MM.1S (cell line): ENCODE data around the gene STARD9.

ENCODE experiments used
- DNase-seq: peaks from one replicate; pipeline ENCODE4 v3.0.0-alpha.2; 2015
- H2AFZ ChIP-seq: fragments of 300-600 bp; sonication (generic); 2 replicates; pipeline ENCODE4 v1.6.0; 2016; ENCODE audit warnings: antibody characterized with exemption, low read length
- H3F3A ChIP-seq: fragments of 300-600 bp; sonication (generic); 2 replicates; pipeline ENCODE4 v1.6.1; 2016; ENCODE audit warnings: mild to moderate bottlenecking, antibody characterized with exemption, low read length, moderate library complexity, mixed read lengths; ENCODE audit not compliant: insufficient read depth
- H3K27ac ChIP-seq: fragments of 300-600 bp; sonication (generic); 2 replicates; pipeline ENCODE4 v1.5.1; 2016; ENCODE audit warnings: mild to moderate bottlenecking, low read length
- H3K27me3 ChIP-seq: fragments of 300-600 bp; sonication (generic); replicated peaks from 2 replicates; pipeline ENCODE4 v1.6.0; 2016; ENCODE audit warnings: low read length; ENCODE audit not compliant: insufficient read depth
- H3K36me3 ChIP-seq: fragments of 300-600 bp; sonication (generic); replicated peaks from 2 replicates; pipeline ENCODE4 v1.6.1; 2016; ENCODE audit warnings: mild to moderate bottlenecking, low read length, mixed read lengths; ENCODE audit not compliant: insufficient read depth
- H3K4me1 ChIP-seq: fragments of 300-600 bp; sonication (generic); 2 replicates; pipeline ENCODE4 v1.6.1; 2016; ENCODE audit warnings: low read length, mixed read lengths
- H3K4me2 ChIP-seq: fragments of 300-600 bp; sonication (generic); 2 replicates; pipeline ENCODE4 v1.6.0; 2016; ENCODE audit warnings: low read depth, low read length
- H3K4me3 ChIP-seq: fragments of 300-600 bp; sonication (generic); 2 replicates; pipeline ENCODE4 v1.5.1; 2016; ENCODE audit warnings: low read length, mixed read lengths
- H3K79me2 ChIP-seq: fragments of 300-600 bp; sonication (generic); 2 replicates; pipeline ENCODE4 v1.6.1; 2016; ENCODE audit warnings: mixed run types, low read length, mixed read lengths
- H3K9ac ChIP-seq: fragments of 300-600 bp; sonication (generic); 2 replicates; pipeline ENCODE4 v1.6.1; 2016; ENCODE audit warnings: low read length, mixed read lengths
- H3K9me2 ChIP-seq: fragments of 300-600 bp; sonication (generic); replicated peaks from 2 replicates; pipeline ENCODE4 v1.6.1; 2016; ENCODE audit warnings: mild to moderate bottlenecking, low read length, mixed read lengths; ENCODE audit not compliant: insufficient read depth
- H3K9me3 ChIP-seq: fragments of 300-600 bp; sonication (generic); replicated peaks from 2 replicates; pipeline ENCODE4 v1.6.1; 2016; ENCODE audit warnings: mild to moderate bottlenecking, low read length, mixed read lengths; ENCODE audit not compliant: insufficient read depth
- H4K20me1 ChIP-seq: fragments of 300-600 bp; sonication (generic); 2 replicates; pipeline ENCODE4 v1.6.1; 2016; ENCODE audit warnings: mild to moderate bottlenecking, low read length, moderate library complexity, mixed read lengths; ENCODE audit not compliant: insufficient read depth
- EZH2 ChIP-seq: fragments of 300-600 bp; sonication (generic); optimal IDR thresholded peaks from 2 replicates; pipeline ENCODE3; 2017; ENCODE audit warnings: low read depth, mild to moderate bottlenecking, antibody characterized with exemption, low read length, mixed read lengths
- EZH2phosphoT487 ChIP-seq: fragments of 300-600 bp; sonication (generic); IDR thresholded peaks from 2 replicates; pipeline ENCODE4 v1.6.1; 2018; ENCODE audit warnings: antibody characterized with exemption, low read length
- TF ChIP-seq, protein P1 (sequence below): fragments of 300-600 bp; sonication (generic); IDR thresholded peaks from 2 replicates; pipeline ENCODE4 v1.5.1; 2016; ENCODE audit warnings: antibody characterized with exemption, low read length, mixed read lengths

The STARD9 gene

DNA sequence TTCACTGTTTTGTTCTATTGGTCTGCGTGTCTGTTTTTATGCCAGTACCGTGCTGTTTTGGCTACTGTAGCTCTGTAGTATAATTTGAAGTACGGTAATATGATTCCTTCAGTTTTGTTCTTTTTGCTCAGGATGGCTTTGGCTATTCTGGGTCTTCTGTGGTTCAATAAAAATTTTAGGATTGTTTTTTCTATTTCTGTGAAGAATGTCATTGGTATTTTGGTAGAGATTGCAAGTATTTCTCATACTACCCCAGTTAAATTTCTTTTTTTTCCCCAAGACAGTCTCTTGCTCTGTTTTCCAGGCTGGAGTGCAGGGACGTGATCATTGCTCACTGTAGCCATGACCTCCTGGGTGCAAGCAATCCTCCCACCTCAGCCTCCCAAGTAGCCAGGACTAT lies 53.4 kb downstream of the STARD9 start:
- H3K4me3 ChIP-seq: no peak overlapping the region
- no peaks in the 10 kb centered on the region for H3K9me2 ChIP-seq
- H3K4me2 ChIP-seq: no peak overlapping the region
- no peaks in the 10 kb centered on the region for H3K9me3 ChIP-seq
- no peaks in the 10 kb centered on the region for H3K4me1 ChIP-seq
- H3K79me2 ChIP-seq: peaks cover 25% of the 10 kb centered on the region
- H3K27ac ChIP-seq: no peak overlapping the region
- no peaks in the 10 kb centered on the region for H4K20me1 ChIP-seq
- no peaks in the 10 kb centered on the region for H3K36me3 ChIP-seq
- no peak overlapping the region for H2AFZ ChIP-seq
- DNase-seq: no peak
- TF ChIP-seq, protein P1, sequence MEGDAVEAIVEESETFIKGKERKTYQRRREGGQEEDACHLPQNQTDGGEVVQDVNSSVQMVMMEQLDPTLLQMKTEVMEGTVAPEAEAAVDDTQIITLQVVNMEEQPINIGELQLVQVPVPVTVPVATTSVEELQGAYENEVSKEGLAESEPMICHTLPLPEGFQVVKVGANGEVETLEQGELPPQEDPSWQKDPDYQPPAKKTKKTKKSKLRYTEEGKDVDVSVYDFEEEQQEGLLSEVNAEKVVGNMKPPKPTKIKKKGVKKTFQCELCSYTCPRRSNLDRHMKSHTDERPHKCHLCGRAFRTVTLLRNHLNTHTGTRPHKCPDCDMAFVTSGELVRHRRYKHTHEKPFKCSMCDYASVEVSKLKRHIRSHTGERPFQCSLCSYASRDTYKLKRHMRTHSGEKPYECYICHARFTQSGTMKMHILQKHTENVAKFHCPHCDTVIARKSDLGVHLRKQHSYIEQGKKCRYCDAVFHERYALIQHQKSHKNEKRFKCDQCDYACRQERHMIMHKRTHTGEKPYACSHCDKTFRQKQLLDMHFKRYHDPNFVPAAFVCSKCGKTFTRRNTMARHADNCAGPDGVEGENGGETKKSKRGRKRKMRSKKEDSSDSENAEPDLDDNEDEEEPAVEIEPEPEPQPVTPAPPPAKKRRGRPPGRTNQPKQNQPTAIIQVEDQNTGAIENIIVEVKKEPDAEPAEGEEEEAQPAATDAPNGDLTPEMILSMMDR: no peak
- no peaks in the 10 kb centered on the region for H3F3A ChIP-seq
- no peaks in the 10 kb centered on the region for H3K27me3 ChIP-seq
- no peak overlapping the region for H3K9ac ChIP-seq

DNA sequence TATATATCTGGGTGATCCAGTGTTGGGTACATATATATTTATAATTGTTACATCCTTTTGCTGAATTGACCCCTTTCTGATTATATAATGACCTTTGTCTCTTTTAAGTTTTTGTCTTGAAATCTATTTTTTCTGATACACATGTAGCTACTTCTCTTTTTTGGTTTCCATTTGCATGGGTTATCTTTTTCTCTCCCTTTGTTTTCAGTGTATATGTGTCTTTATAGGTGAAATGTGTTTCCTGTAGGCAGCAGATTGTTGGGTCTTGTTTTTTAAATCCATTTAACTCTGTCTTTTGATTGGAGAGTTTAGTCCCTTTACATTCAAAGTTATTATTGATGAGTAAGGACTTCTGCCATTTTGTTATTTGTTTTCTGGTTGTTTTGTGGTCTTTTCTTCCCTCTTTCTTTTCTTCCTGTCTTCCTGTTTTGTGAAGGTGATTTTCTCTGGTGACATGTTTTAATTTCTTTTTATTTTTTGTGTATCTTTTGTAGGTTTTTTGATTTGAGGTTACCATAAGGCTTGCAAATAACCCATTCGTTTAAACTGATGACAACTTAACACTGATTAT lies 56.8 kb downstream of the STARD9 start:
- Histone ChIP-seq H3K9ac (no peak overlapping the region), H3K27me3 (no peaks in the 10 kb centered on the region), H3K4me2 (no peak overlapping the region), H3K4me1 (no peaks in the 10 kb centered on the region), H4K20me1 (no peaks in the 10 kb centered on the region), H3K9me3 (no peaks in the 10 kb centered on the region), H3K4me3 (no peak overlapping the region), H2AFZ (no peak overlapping the region), H3K79me2 (peaks cover 22% of the 10 kb centered on the region), H3K9me2 (no peaks in the 10 kb centered on the region), H3K36me3 (no peaks in the 10 kb centered on the region), H3K27ac (no peak overlapping the region), H3F3A (no peaks in the 10 kb centered on the region)
- DNase-seq: no peak
- TF ChIP-seq EZH2phosphoT487: no peak
- TF ChIP-seq, protein P1: no peak
- no peak for TF ChIP-seq EZH2

DNA sequence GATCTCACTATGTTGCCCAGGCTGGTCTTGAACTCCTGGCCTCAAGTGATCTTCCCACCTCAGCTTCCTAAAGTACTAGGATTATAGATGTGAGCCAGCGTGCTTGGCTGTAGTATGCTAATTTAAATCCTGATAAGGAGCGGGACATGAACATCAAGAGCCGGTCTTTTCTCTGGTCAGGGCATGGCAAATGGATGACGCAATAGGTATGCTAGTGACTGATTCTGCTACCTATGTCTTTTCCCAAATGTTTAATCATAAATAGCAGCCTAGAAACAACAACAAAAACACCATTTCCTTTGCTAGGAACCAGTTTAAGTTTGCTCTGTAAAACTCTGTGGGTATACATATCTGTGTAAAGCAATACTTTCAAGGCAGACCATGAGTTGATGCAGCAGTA lies 64.7 kb downstream of the STARD9 start:
- no peak for TF ChIP-seq EZH2phosphoT487
- TF ChIP-seq, protein P1: no peak
- no peak for TF ChIP-seq EZH2
- Histone ChIP-seq H3K4me3 (no peak overlapping the region), H3K79me2 (no peaks in the 10 kb centered on the region), H3K9me3 (no peaks in the 10 kb centered on the region), H3K4me1 (no peaks in the 10 kb centered on the region), H4K20me1 (no peaks in the 10 kb centered on the region), H3K4me2 (no peak overlapping the region), H3F3A (0 out of 2 replicates have a peak, but pooled peaks cover 3% of the 10 kb centered on the region), H3K9ac (no peak overlapping the region), H3K27me3 (no peaks in the 10 kb centered on the region), H3K9me2 (no peaks in the 10 kb centered on the region), H3K36me3 (peaks cover 2% of the 10 kb centered on the region; the same call in 1 of the 2 replicates), H2AFZ (no peak overlapping the region), H3K27ac (no peak overlapping the region)
- no peak for DNase-seq
